Measurements from ENCODE around the gene PHF2.
A peak's percentile ranks its signal among the peaks of the same experiment; 100 is the strongest.

Gene PHF2

DNA sequence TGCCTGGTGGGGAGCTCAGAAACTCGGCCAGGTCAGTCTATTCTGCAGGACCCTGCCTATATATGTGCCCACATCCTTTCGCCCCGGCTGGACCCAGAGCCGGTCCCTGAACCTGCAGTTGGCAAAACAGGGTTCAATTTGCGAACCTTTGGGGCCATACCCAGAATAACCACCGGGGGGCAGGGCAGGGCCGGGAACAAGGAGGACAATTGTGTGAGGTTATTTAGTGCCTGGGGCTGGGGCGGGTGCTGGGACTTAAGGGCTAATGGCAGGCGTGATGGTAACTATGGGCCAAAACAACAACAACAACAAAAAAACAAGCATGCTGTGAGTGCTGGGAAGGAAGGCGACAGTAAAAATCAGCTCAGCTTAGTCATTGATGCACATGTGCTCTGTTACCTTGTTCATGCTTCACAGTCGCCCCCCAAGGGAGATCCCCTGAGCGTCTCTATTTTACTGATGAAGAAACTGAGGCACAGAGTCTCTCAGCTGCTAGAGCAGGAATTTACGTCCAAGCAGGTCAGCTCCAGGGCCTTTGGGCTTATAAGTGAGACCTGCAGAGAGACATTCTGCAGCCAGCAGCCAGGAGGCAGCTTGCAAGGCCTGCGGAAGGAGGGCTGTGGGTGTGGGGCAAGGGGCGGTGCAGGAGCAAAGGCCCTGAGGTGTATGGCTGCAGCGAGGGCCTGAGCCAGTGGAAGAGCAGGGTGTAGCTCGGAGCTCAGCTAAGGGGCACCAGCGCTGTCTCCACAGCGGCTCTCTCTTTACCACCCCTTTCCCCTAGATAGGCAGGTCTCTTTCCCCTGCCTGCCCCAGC, 106.0 kb downstream of the PHF2 start:
- peak; percentile 71 to 76 for DNase-seq

DNA sequence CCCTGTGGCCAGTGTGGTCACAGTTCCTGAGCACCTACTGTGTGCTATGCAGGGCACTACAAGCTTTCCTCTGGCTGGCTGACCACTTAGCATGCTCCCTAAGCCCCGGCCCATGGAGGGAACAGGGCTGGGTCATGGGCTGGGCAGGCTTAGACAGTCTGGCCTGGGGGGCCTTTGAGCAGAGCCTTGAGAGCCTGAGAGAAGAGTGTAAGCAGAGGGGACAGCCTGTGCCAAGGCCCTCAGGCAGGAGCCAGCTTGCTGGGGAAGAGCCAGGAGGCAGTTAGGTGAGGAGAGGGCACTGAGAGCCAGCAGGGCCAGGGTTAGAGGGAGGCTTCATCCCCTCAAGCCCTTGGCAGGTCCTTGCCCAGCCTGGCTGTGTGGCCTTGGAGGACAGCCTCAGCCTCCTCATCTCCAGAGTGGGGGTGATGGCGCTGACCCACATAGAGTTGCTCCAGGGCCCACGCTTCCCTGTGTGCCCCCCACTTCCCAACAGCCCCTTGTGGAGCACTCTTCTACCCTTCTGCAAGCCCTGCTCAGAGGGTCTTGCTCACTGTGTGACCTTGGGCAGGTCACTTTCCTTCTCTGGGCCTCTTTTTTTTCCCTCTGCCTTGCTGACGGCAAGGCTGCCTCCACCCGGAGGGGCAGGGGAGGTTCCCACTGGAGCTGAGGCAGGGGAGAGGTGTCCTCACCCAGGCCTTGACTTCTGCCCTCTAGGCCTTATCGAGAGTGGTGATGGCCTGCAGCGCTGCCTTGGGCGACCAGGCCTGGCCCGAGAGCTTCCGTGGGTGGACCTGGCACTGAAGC, 107.1 kb downstream of the PHF2 start:
- DNase-seq: no peak

DNA sequence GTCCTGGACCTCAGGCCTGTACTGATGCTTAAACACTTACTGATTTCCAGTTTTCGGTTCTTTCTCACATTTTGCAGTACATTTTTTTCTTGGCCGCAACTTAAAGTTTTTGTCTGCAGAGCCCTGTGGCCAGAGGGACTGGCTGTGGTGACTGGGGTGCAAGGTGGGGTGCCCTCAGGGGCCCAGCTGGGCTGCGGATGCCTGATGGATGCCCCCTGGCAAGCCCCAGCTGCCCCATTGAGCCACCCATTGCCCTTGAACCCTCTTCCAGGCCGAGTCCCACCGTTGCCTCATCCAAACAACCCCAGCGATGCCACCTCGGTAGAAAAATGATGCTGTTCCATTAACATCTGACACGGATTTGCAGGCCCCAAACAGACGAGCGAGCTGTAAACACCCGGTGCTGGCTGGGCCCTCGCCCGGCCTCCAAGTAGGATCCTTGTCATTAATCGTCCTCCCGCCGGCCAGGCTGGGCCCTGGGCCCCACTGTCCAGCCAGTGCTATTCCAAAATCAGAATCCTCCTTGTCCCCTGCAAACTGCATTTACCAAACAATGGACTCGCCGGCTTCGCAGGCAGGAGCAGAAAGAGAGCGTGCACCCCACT, 107.9 kb downstream of the PHF2 start:
- DNase-seq: no peak

DNA sequence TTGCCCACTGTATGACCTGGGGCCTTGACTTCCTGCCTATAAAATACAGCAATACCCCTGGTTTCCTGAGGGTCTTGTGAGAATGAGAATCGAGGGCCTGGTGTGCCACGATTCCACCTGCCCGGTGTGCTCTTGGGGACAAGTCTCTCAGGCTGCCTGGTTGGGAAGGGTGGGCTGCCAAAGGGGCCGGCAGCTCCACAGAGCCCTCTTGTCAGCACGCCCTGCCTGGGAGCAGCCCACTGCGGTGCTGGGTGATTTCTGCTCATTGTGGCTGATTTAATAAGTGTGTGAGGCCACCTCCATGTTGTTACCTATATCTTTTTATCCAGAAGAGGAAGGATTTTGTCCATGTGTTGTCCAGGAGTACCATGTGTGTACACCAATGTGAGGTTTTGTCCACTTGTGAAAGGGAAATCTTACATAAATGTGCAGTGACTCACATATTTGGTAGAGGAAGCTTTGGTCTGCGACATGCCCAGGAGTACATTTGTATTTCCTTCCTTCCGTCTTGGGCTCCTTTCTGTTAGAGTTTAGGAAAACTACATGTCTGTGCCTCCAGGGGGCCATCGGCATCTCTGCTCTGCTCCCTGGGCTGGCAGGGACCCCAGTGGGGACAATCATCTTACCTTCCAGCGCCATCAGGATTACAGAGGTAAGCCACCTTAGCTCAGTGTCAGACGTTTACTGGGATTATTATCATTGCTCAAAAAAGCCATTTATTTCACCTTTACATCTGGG, 108.6 kb downstream of the PHF2 start:
- DNase-seq: no peak

DNA sequence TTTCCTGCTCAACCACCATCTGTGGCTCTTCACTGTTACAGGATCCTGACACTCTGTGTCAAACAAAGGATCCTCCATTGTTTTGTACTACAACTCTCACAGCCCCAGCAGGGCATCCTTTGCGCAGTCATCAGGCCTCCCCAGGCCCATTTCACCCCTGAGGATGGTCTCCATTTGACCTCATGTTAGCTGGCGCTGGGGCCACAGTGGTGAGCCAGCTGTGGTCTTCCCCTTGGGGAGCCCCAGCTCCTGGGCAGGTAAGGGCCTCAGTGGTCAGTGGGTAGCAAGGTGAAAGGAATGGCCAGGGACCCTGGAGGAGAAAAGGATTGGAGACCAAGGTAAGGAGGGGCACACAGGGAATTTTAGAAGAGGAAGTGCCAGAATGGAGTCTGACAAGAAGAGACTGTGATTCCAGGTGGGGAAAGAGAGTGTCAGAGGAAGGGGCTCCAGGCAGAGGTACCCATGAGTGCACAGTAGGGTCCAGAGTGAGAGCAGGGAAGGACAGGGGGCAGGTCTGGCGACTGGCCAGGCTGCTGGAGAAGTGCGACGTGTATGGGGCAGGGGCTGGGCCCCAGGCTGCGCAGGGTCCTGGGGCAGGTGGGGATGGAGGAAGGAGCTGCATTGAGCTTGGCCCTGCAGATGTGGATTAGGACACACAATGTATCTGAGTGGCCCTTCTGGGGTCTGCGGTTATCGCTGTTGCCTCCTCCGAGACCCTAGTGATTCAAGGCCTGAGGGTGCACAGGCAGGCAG, 109.9 kb downstream of the PHF2 start:
- no peak for DNase-seq

DNA sequence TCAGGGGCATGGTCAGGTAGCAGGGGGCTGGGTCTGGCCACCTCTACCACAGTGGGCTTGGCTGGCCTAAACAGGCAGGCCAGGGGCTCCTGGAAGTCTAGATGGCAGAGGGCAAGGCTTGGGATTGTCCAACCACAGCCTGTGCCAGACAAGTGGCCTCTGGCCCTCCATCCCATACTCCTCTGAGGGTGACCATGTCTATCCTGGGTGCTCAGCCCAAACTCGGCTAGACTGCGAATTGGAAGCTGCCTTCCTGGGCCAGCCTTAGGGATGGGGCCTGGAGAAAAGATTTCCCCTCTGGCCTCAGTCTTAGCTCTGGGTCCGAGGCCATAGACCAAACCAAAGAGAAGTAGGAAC, 110.5 kb downstream of the PHF2 start:
- no peak for DNase-seq

DNA sequence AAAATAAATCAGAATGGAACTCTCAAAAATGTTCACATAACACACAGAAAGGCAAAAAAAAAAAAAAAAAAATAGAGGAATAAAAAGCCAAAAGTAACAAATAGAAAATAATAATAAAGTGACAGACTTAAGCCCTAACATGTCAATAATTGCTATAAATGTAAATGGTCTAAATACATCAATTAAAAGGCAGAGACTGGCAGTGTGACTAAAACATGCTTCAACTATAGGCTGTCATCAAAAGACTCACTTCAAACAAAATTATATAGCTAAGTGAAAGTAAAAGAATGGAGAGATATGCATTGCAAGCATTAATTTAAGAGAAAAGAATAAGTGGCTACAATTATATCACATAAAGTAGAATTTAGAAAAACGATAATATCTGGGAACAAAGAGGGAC, 114.2 kb downstream of the PHF2 start:
- no peak for DNase-seq

DNA sequence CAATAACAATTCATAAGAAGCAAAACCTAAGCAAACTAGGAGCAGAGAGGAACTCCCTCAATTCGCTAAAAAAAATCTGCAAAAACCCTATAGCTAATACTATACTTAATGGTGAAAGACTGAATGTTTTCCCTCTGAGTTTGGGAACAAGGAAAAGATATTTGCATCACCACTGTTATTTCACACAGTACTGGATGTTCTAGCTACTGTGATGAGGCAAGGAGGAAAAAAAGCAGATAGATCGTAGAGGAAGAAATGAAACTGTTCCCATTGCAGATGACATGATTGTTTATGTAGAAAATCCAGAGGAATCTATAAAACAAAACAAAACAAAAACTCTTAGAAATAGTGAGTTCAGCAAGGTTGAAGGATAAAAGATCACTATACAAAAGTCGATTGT, 116.7 kb downstream of the PHF2 start:
- DNase-seq: no peak

DNA sequence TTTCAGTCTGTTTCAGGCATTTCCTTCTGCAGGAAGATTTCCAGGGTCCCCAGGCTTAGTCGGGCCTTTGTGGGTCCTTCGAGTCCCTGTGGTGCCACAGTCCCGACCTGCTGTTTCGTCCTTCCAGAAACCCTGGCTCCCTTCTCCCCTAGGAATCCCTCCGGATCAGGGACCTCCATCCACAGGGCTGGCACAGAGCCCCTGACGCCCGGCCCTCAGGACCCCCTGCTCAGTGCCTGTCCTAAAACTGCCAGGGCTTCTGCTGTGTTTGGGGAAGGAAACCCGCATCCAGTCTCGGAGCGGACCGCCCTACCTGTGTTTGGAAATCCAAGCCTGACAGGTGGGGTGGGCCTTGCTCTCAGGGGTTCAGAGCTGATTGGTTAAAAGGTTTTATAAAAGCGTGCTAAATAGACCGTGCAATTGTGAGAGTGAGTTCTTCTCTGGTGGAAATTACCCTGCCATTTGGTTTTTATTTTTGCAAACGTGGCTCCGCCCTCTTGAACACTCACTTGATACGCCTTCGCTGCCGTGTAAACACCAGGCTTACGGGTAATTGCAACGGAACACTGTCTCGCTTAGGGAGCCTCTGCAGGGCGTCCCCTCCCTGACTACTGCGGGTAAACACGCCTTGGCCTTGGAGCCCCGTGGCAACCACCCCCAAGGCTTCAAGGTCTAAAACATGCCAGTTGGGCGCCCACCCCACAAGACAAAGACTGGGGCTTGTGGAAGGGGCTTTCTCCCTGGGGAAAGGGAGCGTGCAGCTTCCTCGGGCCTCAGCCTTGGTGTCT, 121.2 kb downstream of the PHF2 start:
- peak; percentile 92 to 97 for DNase-seq

DNA sequence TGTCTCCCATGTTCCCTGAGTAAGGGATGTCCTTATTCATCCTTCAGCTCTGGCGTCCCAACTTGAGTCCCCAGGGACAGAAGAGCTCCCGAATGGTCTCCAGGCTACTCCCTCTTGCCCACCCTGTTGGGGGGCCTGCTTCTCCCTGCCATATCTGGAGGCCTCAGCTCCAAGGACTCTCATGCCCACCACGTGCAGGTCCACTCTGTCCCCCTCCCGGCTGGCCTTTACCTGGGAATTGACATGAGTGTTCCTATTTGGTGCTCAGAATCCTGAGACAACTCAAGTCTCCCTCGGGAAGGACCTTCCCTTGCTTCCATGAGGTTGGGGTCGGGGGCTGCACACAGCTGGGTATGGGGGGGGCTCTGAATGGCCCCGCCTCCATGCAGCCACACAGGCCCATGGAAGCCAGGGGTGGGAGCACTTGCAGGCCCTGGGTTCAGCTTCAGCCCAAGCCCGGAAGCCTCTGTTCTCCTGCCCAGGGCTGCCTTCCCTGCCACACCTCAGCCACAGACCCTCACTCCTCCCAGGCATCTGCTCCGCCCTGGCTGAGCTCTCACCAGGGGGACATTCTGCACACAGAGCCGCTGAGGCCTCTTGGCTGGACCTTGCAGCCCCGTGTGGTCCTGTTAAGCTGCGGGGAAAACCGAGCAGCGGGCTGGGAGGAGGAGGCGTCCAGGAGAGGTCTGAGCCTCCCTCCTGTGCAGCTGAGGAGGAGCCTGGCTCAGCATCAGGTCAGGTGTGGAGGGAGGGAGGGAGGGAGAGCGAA, 121.9 kb downstream of the PHF2 start:
- DNase-seq: no peak

DNA sequence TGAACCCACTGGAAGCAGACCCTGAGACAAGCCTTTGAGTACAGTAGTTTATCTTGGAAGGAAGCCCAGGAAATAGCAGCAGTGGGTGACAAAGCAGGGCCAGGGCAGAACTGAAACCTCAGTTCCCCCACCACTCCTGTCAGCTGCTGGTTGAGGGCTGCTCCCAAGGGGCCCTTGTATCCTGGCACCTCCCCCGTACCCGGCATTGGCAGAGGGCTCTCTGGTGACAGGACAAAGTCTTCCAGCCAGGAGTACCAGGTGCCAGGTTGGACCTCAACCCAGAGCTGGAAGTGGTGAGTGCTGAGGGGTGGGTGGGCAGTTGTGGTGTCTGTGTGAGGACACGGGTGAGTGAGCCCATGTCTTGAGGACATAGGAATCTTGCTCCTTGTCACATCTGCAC, 123.3 kb downstream of the PHF2 start:
- peak in 1 of 2 experiments; percentile 19 for DNase-seq

DNA sequence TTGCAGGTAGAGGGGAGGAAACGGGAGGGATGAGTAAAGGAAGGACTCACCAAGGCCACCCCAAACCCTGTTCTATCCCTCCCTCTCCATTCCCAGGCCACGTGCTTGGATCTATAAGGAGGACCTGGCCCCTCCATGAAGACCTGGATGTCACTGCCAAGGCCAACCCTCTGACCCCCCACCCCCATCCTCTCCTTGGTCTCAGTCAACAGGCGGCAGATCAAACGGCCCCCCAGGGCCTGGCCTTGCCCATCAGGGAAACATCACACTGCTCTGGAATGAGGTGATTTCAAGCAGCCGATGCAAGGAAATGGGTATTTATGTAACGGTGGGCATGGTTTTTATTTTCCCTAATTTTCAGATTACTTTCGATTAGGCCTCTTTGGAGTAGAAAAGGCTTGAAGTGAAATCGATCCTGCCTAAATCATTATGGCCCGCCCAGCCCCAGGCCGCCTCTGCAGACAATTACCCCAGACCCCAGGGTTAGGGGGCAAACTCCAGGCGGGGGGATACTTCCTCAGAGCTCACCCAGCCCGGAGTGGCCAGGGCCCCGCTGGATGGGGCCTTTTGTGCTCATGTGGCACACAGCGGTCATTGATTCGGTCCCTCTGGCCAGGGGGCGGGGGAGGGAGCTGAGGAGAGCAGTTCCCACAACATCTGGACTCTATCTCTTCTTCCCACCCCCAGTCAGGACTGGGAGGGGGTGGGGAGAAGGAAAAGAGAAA, 125.3 kb downstream of the PHF2 start:
- DNase-seq: no peak

DNA sequence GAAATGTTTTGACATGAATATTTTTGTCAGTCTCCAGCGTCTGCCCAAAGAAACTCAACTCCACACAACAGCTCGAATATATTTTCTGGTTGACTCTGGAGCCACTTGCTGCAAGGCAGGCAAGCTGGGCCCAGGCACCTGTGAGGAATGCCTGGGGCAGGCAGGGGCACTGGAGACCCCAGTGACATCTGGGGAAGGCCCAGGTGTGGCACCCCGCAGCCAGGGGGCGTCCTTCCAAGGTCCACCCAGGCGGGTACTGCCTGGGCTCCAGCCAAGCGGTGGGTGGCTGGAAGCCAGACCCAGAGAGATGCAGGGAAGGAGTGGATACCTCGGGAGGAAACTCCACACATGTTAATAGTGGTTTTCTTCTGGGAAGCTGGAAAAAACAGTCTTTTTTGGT, 125.9 kb downstream of the PHF2 start:
- no peak for DNase-seq

DNA sequence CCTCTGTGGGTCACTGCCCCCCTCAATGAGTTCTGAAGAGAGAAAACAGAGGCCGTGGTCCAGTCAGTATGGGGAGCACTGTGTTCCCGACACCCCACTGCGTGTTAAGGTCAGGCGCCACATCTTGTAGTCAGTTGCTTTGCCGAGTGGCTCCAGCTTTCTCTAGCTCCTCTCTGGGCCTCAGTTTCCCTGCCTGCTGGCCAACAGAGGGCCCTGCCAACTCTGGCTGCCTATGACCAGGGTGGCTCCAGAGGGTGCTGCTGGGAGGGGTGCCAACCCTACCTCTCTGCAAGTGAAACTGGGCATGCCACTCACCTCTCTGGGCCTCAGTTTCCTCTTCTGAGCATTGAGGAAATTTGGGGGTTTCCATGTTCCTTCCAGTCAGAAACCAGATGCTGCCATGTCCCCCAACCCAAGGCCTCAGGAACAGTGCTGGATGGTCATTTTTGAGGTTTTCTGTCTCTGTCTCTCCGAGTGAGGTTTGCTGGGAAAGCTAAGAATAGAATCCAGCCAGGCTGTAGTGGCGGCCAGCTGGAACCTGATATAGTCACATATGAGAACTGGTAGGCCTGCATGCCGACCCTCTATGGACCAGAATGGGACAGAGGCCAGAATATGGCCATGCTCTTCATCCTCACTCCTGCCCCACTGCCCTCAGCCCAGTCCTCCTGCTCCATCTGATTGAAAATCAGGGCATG, 132.1 kb downstream of the PHF2 start:
- DNase-seq: no peak

DNA sequence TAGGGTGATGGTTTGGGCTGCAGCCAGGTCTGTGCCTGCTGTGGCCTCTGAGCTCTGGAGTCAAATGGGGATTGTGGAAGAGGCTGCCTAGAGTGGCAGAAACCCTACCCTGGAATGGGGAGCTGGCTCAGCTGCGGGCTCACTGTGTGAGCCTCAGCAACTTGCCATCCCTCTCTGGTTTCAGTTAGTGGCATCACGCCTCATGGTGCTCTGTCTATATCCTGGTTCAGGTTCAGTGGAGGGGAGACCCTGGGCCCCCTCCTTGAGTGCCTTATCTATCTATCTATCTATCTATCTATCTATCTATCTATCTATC, 132.6 kb downstream of the PHF2 start:
- DNase-seq: no peak

DNA sequence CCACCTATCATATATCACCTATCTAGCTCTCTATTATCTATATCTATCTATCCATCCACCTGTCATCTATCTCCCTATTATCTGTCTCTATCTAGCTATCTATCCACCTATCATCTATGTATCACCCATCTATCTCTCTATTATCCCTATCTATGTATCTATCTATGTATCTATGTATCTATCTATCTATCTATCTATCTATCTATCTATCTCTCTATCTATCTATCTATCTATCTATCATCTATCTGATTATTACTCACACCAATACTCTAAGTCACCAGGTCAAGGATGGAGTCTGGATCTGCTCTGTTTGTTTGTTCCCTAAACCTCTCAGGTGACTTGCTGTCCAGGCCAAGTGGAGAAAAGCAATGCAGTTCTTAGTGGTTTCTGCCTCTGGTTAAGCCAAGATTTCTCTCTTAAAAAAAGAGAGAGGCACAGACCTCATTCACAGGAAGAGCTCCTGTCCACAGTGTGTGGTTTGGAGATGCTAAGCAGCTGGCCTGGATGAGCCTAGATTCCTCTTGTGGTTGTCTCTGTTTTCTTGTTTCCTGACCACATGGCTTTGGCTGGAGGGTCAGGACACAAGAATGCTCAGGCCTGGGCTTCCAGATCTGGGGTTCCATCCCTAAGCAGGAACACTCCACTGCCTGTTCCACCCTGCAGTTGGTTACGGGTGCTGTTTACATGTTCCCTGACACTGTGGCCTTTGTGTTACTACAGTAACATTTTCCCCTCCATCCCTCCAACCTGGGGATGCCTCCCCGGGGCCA, 133.4 kb downstream of the PHF2 start:
- DNase-seq: no peak

DNA sequence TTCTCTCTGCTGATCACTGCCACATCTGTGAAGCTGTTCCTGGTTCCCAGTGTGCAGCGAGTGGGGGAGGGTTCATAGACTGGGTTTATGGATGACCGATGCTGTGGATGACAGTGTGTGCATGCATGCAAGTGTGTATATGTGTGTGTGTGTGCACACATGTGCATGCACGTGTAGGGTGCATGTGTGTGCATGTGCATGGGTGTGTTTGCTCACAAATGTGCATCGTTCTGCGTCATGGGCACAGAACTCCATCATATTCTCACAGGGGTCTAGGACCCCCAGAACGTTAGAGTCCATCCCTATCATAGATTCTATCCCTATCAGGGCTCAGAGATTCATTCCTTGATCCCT, 134.0 kb downstream of the PHF2 start:
- DNase-seq: no peak

DNA sequence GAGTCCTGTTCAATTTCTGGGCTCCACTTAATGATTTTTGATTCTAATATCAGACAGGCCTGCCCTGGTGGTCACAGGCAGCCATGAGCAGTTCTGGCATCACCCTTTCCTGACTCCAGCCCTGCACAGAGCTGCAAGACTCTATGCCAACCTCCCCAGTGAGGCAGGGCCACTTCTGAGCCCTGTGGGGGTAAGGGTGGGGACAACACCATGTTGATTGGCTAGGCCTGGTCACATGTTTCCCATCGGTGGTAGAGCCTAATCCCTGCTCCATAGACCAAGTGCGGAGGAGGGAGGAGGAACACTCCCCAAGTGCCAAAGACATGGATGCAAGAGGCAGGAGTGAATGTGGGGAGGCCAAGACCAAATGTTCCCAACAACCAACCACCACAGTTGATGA, 134.6 kb downstream of the PHF2 start:
- DNase-seq: no peak

DNA sequence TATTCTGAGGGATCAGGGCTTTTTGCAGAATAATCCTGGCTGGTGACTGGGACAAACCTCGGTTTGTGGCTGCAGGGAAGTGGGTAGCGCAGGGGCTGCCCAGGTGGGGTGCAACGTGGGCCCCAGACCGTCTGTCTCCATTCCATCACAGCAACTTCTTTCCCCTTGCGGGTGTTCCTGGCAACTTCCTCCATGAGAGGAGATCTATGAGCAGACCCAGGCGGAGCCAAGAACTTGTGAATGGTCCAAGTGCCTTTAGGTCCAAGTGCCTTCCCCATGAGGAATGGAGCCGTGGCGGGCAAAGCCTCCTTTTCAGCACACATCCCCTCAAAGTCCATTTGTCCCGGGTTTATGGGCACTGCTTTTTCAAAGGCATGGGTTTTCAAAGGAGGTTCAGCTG, 136.5 kb downstream of the PHF2 start:
- no peak for DNase-seq
